A172 (cell line): ENCODE data around the gene MAP2K3. TPM values are rescaled to one million over a fixed set of nuclear protein-coding genes. Genes with fewer than 3 reads are reported as not detected.

Experiments
- DNase-seq: peaks from one replicate; pipeline ENCODE4 v3.0.0-alpha.2; 2015; ENCODE audit warnings: low spot score
- total RNA-seq: library from RNA; depleted of rRNA; stranded (reverse); fragments of >200 nt; shearing (Covaris generic); gene quantifications from 2 replicates; pipeline ENCODE4 v1.2.3, GENCODE V29; 2014

Gene MAP2K3
- total RNA-seq, 1 experiment from 2014 or later, result 16.8 TPM

- DNase-seq, result no peak
Observed at GRCh38 chr17:21282850-21283249, 1.7 kb upstream of the MAP2K3 start.

GRCh38 chr17:21283482-21284318 lies 811 bp upstream of the MAP2K3 start:
- no peak for DNase-seq

- DNase-seq, result peak; percentile 48
Observed at GRCh38 chr17:21285164-21286065, 904 bp downstream of the MAP2K3 start.

DNA sequence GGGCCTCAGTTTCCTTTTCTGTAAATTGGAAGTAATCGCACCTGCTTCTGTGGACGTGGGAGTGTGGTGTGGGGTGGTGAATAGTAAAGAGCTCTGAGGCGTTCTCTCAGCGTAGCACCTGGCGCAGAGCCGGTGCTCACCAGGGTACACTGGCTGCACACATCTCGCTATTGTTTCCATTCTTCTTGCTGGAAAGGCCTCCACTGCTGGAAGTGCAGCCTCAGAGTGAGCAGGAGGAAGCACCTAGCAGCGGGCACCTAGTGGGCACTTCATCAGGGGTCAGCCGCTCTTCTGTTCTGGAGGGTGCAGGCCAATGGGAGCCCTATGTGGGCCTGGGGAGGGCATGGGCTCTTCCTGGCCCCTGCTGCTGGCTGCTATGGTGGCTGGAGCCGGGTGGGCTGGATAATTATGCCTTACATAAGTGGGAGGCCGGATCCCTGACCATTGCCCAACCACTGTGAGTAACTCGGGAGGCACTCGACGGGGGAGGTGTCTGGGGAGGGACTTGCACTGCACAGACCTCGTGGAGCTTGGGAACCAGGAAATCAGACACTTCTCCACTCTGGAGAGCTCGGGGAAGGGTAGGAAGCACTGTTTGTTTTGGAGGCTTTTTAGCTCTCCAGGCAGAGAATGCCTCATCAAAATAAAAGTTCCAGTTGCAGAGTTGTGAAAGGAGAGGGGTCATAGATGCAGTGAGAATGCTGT lies 1.7 kb downstream of the MAP2K3 start:
- peak; percentile 96 for DNase-seq

DNA sequence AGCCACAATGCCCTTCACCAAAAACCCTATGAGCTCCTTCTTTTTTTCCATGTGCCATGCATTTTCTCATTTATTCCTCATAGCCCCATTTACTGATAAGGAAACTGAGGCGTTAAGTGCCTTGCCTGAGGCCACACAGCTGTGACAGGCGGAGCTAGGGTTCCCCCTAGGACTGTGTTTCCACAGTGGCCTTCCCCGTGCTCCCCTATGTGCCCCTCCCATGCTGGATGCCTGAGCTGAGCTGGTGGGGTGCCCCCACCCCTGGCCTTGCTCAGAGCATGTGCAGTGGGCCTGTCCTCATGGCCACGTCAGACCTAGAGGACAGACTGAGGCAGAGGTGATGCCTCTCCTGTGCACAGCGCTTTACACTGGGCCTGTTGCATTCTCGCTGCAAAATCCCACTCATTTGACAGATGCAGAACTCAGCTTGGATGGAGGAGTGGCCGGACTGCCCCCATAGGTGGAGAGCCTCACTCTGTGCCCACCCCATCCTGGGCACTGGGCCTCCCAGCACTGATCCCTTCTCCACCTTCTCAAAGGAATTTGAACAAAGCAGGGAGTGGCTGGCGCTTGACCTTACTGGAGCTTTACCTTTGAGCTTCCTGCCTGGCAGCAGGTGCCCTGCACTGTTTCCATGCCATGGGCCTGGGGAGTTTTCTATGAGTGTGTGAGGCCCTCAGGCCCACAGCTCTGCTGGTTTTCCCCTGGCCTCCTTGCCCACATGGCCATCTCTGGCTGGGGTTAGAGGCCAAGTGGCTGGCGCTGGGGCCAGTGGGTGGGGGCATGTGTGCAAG lies 2.6 kb downstream of the MAP2K3 start:
- DNase-seq, result no peak

GRCh38 chr17:21287703-21288449 lies 3.4 kb downstream of the MAP2K3 start:
- peak; percentile 99 for DNase-seq

DNA sequence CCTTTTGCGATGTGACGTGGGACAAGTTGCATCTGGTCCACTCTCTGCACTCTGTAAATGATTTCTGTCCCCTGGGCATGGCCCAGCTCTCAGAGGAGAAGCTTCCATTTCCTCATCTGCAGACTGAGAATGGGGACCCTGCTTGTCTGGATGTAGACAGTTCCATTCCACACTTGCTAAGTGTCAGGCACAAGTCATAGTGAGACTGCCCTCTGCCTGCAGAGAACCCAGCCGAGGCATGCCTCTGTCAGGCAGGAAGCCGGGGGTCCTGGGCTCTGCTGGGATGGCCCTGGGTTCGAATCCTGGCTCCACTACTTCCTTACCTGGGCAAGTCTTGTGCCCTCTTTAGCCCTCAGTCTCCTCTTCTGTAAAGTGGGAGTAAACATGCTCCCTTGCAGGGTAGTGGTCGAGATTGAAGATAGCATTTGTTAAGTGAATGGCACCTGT lies 4.1 kb downstream of the MAP2K3 start:
- DNase-seq, result no peak

- no peak for DNase-seq
Observed at GRCh38 chr17:21289175-21289901, 4.8 kb downstream of the MAP2K3 start.

GRCh38 chr17:21289902-21290571 lies 5.5 kb downstream of the MAP2K3 start:
- DNase-seq, result no peak

GRCh38 chr17:21291357-21291756 lies 6.8 kb downstream of the MAP2K3 start:
- no peak for DNase-seq

- no peak for DNase-seq
Observed at GRCh38 chr17:21291862-21292261, 7.4 kb downstream of the MAP2K3 start.

- no peak for DNase-seq
Observed at GRCh38 chr17:21292867-21293830, 8.6 kb downstream of the MAP2K3 start.

DNA sequence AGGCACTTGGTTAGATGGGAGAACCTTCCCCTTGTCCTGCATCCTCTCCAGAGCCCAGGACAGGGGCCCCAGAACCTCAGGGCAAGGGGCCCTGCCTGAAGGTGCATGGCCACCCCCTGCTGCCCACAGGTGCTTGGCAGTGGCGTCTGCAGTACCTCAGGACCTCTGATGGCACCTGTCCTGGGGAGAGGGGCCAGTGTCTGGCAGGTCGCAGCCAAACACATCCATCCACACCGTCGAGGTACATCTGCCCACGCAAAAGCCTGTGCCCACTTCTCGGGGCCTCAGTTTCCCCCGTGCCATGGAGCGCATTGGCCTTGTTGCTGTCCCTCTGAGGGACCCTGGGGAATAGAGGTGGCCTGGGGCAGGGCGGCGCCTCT lies 9.3 kb downstream of the MAP2K3 start:
- DNase-seq, result no peak

GRCh38 chr17:21294321-21295035 lies 10.0 kb downstream of the MAP2K3 start:
- DNase-seq, result no peak

- no peak for DNase-seq
Observed at GRCh38 chr17:21295036-21295952, 10.8 kb downstream of the MAP2K3 start.
